ENCODE data around the gene MEF2A. TPM values are rescaled to one million over a fixed set of nuclear protein-coding genes. Genes with fewer than 3 reads are reported as not detected.

Gene MEF2A
- total and polyA plus RNA-seq, 2 donors, result 27.4 to 32.4 TPM

- 96% methylated on average over 2 of the region's 2 CpGs for WGBS
- Histone ChIP-seq H3K36me3 (ENCODE audit: control insufficient read depth in 2 of 2, insufficient read depth in 2 of 2, low read length in 1 of 2) (peaks cover 0 to 3% of the 10 kb centered on the region in 2 donors), H3K27me3 (ENCODE audit: control insufficient read depth in 2 of 2, insufficient read depth in 1 of 2, low read length in 1 of 2) (no peaks in the 10 kb centered on the region), H3K4me3 (ENCODE audit: low read length in 2 of 2) (no peak overlapping the region), H3K9me3 (ENCODE audit: control insufficient read depth in 2 of 2, insufficient read depth in 1 of 2, low read length in 1 of 2) (peaks cover 0 to 4% of the 10 kb centered on the region in 2 donors), H3K4me1 (ENCODE audit: control insufficient read depth in 2 of 2, insufficient read depth in 2 of 2, low read length in 2 of 2) (peaks cover 3% of the 10 kb centered on the region in 2 donors), H3K27ac (ENCODE audit: low read depth in 1 of 2, low read length in 1 of 2) (no peak overlapping the region)
- no peak for DNase-seq (ENCODE audit: low read depth in 6 of 9, low spot score in 9 of 9)
These were observed 53.9 kb downstream of the MEF2A start for GRCh38 chr15:99619712-99620111.

- Histone ChIP-seq H3K27ac (ENCODE audit: low read depth in 1 of 2, low read length in 1 of 2) (no peak overlapping the region), H3K4me1 (ENCODE audit: control insufficient read depth in 2 of 2, insufficient read depth in 2 of 2, low read length in 2 of 2) (no peaks in the 10 kb centered on the region), H3K9me3 (ENCODE audit: control insufficient read depth in 2 of 2, insufficient read depth in 1 of 2, low read length in 1 of 2) (peaks cover 0 to 4% of the 10 kb centered on the region in 2 donors), H3K4me3 (ENCODE audit: low read length in 2 of 2) (no peak overlapping the region), H3K36me3 (ENCODE audit: control insufficient read depth in 2 of 2, insufficient read depth in 2 of 2, low read length in 1 of 2) (peaks cover 0 to 3% of the 10 kb centered on the region in 2 donors), H3K27me3 (ENCODE audit: control insufficient read depth in 2 of 2, insufficient read depth in 1 of 2, low read length in 1 of 2) (no peaks in the 10 kb centered on the region)
- DNase-seq (ENCODE audit: low read depth in 6 of 9, low spot score in 9 of 9), result no peak
- 98% methylated on average over 6 of the region's 6 CpGs for WGBS
These were observed 54.4 kb downstream of the MEF2A start for GRCh38 chr15:99620178-99620577.

GRCh38 chr15:99621767-99622166, 56.0 kb downstream of the MEF2A start:
- DNase-seq (ENCODE audit: low read depth in 6 of 9, low spot score in 9 of 9), result no peak
- Histone ChIP-seq H3K9me3 (ENCODE audit: control insufficient read depth in 2 of 2, insufficient read depth in 1 of 2, low read length in 1 of 2) (peaks cover 0 to 4% of the 10 kb centered on the region in 2 donors), H3K27me3 (ENCODE audit: control insufficient read depth in 2 of 2, insufficient read depth in 1 of 2, low read length in 1 of 2) (no peaks in the 10 kb centered on the region), H3K4me3 (ENCODE audit: low read length in 2 of 2) (no peak overlapping the region), H3K4me1 (ENCODE audit: control insufficient read depth in 2 of 2, insufficient read depth in 2 of 2, low read length in 2 of 2) (no peaks in the 10 kb centered on the region), H3K27ac (ENCODE audit: low read depth in 1 of 2, low read length in 1 of 2) (no peak overlapping the region), H3K36me3 (ENCODE audit: control insufficient read depth in 2 of 2, insufficient read depth in 2 of 2, low read length in 1 of 2) (peaks cover 0 to 3% of the 10 kb centered on the region in 2 donors)

- H3K27me3 ChIP-seq (ENCODE audit: control insufficient read depth in 2 of 2, insufficient read depth in 1 of 2, low read length in 1 of 2), result no peaks in the 10 kb centered on the region
- H3K9me3 ChIP-seq (ENCODE audit: control insufficient read depth in 2 of 2, insufficient read depth in 1 of 2, low read length in 1 of 2), result peaks cover 0 to 4% of the 10 kb centered on the region in 2 donors
- H3K36me3 ChIP-seq (ENCODE audit: control insufficient read depth in 2 of 2, insufficient read depth in 2 of 2, low read length in 1 of 2), result no peaks in the 10 kb centered on the region
- H3K4me3 ChIP-seq (ENCODE audit: low read length in 2 of 2), result no peak overlapping the region
- no peak overlapping the region for H3K27ac ChIP-seq (ENCODE audit: low read depth in 1 of 2, low read length in 1 of 2)
- no peak for DNase-seq (ENCODE audit: low read depth in 6 of 9, low spot score in 9 of 9)
- no peaks in the 10 kb centered on the region for H3K4me1 ChIP-seq (ENCODE audit: control insufficient read depth in 2 of 2, insufficient read depth in 2 of 2, low read length in 2 of 2)
These were observed 62.7 kb downstream of the MEF2A start for GRCh38 chr15:99628374-99629001.

GRCh38 chr15:99630607-99631131, 64.9 kb downstream of the MEF2A start:
- Histone ChIP-seq H3K4me1 (ENCODE audit: control insufficient read depth in 2 of 2, insufficient read depth in 2 of 2, low read length in 2 of 2) (no peaks in the 10 kb centered on the region), H3K27me3 (ENCODE audit: control insufficient read depth in 2 of 2, insufficient read depth in 1 of 2, low read length in 1 of 2) (no peaks in the 10 kb centered on the region), H3K27ac (ENCODE audit: low read depth in 1 of 2, low read length in 1 of 2) (no peak overlapping the region), H3K36me3 (ENCODE audit: control insufficient read depth in 2 of 2, insufficient read depth in 2 of 2, low read length in 1 of 2) (peaks cover 7 to 15% of the 10 kb centered on the region in 2 donors), H3K9me3 (ENCODE audit: control insufficient read depth in 2 of 2, insufficient read depth in 1 of 2, low read length in 1 of 2) (no peaks in the 10 kb centered on the region), H3K4me3 (ENCODE audit: low read length in 2 of 2) (no peak overlapping the region)
- no peak for DNase-seq (ENCODE audit: low read depth in 6 of 9, low spot score in 9 of 9)
- WGBS, result 98% methylated on average over 7 of the region's 7 CpGs

- Histone ChIP-seq H3K4me3 (ENCODE audit: low read length in 2 of 2) (no peak overlapping the region), H3K27ac (ENCODE audit: low read depth in 1 of 2, low read length in 1 of 2) (no peak overlapping the region), H3K27me3 (ENCODE audit: control insufficient read depth in 2 of 2, insufficient read depth in 1 of 2, low read length in 1 of 2) (no peaks in the 10 kb centered on the region), H3K4me1 (ENCODE audit: control insufficient read depth in 2 of 2, insufficient read depth in 2 of 2, low read length in 2 of 2) (no peaks in the 10 kb centered on the region), H3K36me3 (ENCODE audit: control insufficient read depth in 2 of 2, insufficient read depth in 2 of 2, low read length in 1 of 2) (peaks cover 9 to 21% of the 10 kb centered on the region in 2 donors), H3K9me3 (ENCODE audit: control insufficient read depth in 2 of 2, insufficient read depth in 1 of 2, low read length in 1 of 2) (peaks cover 0 to 2% of the 10 kb centered on the region in 2 donors)
- DNase-seq (ENCODE audit: low read depth in 6 of 9, low spot score in 9 of 9), result peak in 1 of 9 donors; percentile 26
- WGBS, result 11% methylated on average over 2 of the region's 2 CpGs
These were observed 65.5 kb downstream of the MEF2A start for GRCh38 chr15:99631255-99631654.

GRCh38 chr15:99632521-99632920, 66.7 kb downstream of the MEF2A start:
- H3K36me3 ChIP-seq (ENCODE audit: control insufficient read depth in 2 of 2, insufficient read depth in 2 of 2, low read length in 1 of 2), result peaks cover 9 to 23% of the 10 kb centered on the region in 2 donors
- H3K4me3 ChIP-seq (ENCODE audit: low read length in 2 of 2), result no peak overlapping the region
- H3K27ac ChIP-seq (ENCODE audit: low read depth in 1 of 2, low read length in 1 of 2), result no peak overlapping the region
- H3K4me1 ChIP-seq (ENCODE audit: control insufficient read depth in 2 of 2, insufficient read depth in 2 of 2, low read length in 2 of 2), result no peaks in the 10 kb centered on the region
- no peak for DNase-seq (ENCODE audit: low read depth in 6 of 9, low spot score in 9 of 9)
- 96% methylated on average over 2 of the region's 2 CpGs for WGBS
- H3K9me3 ChIP-seq (ENCODE audit: control insufficient read depth in 2 of 2, insufficient read depth in 1 of 2, low read length in 1 of 2), result peaks cover 0 to 4% of the 10 kb centered on the region in 2 donors
- H3K27me3 ChIP-seq (ENCODE audit: control insufficient read depth in 2 of 2, insufficient read depth in 1 of 2, low read length in 1 of 2), result no peaks in the 10 kb centered on the region

GRCh38 chr15:99633655-99634054, 67.9 kb downstream of the MEF2A start:
- DNase-seq (ENCODE audit: low read depth in 6 of 9, low spot score in 9 of 9), result no peak
- Histone ChIP-seq H3K9me3 (ENCODE audit: control insufficient read depth in 2 of 2, insufficient read depth in 1 of 2, low read length in 1 of 2) (peaks cover 0 to 4% of the 10 kb centered on the region in 2 donors), H3K4me1 (ENCODE audit: control insufficient read depth in 2 of 2, insufficient read depth in 2 of 2, low read length in 2 of 2) (no peaks in the 10 kb centered on the region), H3K27ac (ENCODE audit: low read depth in 1 of 2, low read length in 1 of 2) (no peak overlapping the region), H3K4me3 (ENCODE audit: low read length in 2 of 2) (no peak overlapping the region), H3K36me3 (ENCODE audit: control insufficient read depth in 2 of 2, insufficient read depth in 2 of 2, low read length in 1 of 2) (peaks cover 9 to 23% of the 10 kb centered on the region in 2 donors), H3K27me3 (ENCODE audit: control insufficient read depth in 2 of 2, insufficient read depth in 1 of 2, low read length in 1 of 2) (no peaks in the 10 kb centered on the region)
- WGBS, result 98% methylated on average over 2 of the region's 2 CpGs

GRCh38 chr15:99634576-99634975, 68.8 kb downstream of the MEF2A start:
- Histone ChIP-seq H3K4me3 (ENCODE audit: low read length in 2 of 2) (no peak overlapping the region), H3K36me3 (ENCODE audit: control insufficient read depth in 2 of 2, insufficient read depth in 2 of 2, low read length in 1 of 2) (peaks cover 9 to 23% of the 10 kb centered on the region in 2 donors), H3K4me1 (ENCODE audit: control insufficient read depth in 2 of 2, insufficient read depth in 2 of 2, low read length in 2 of 2) (no peaks in the 10 kb centered on the region), H3K9me3 (ENCODE audit: control insufficient read depth in 2 of 2, insufficient read depth in 1 of 2, low read length in 1 of 2) (peaks cover 0 to 4% of the 10 kb centered on the region in 2 donors), H3K27ac (ENCODE audit: low read depth in 1 of 2, low read length in 1 of 2) (no peak overlapping the region), H3K27me3 (ENCODE audit: control insufficient read depth in 2 of 2, insufficient read depth in 1 of 2, low read length in 1 of 2) (no peaks in the 10 kb centered on the region)
- no peak for DNase-seq (ENCODE audit: low read depth in 6 of 9, low spot score in 9 of 9)
- 94% methylated on average over 3 of the region's 3 CpGs for WGBS

Data from thymus (tissue), 11 donors.